Muscle of arm (tissue), 14 donors: Measurements from ENCODE around the gene TJP2. TPM values are rescaled to one million over a fixed set of nuclear protein-coding genes. Genes with fewer than 3 reads are reported as not detected.
A peak's percentile ranks its signal among the peaks of the same experiment; 100 is the strongest.

Experiments used
- DNase-seq: peaks from one replicate; pipeline ENCODE4 v3.0.0-alpha.2; 2013
- long read RNA-seq, 11 donors: transcript quantifications; one replicate each; lab custom pipeline, GENCODE V29; 2026
- polyA plus RNA-seq, 12 donors: library from polyadenylated mRNA; unstranded; fragments of 120-200 nt; gene quantifications; one replicate each; pipeline ENCODE4 v1.2.1, GENCODE V29; 2013; ENCODE audit not compliant: insufficient read length in 12 of 12

The TJP2 gene
- 10 to 100 TPM in 11 of 12 donors, not detected in 1; 10.2 to 45.1 (median 15.6) TPM for polyA plus RNA-seq
- long read RNA-seq, donor 1, transcript TJP2-205 (6 exons, 869 nt): major isoform, 6 of 45 reads
- long read RNA-seq, donor 1, partial matches to known transcripts: 36 of 45 reads
- long read RNA-seq, donor 1, other reads (novel, unspliced or antisense): 0 of 45 reads
- long read RNA-seq, donor 2: 0 reads
- long read RNA-seq, donor 3, full-length matches to known transcripts: 1 of 1 reads
- long read RNA-seq, donor 3, partial matches to known transcripts: 0 of 1 reads
- long read RNA-seq, donor 3, other reads (novel, unspliced or antisense): 0 of 1 reads
- long read RNA-seq, donor 4: 0 reads
- long read RNA-seq, donor 5: 0 reads
- long read RNA-seq, donor 6: 0 reads
- long read RNA-seq, donor 7: 0 reads
- long read RNA-seq, donor 8: 0 reads
- long read RNA-seq, donor 9, full-length matches to known transcripts: 4 of 4 reads
- long read RNA-seq, donor 9, partial matches to known transcripts: 0 of 4 reads
- long read RNA-seq, donor 9, other reads (novel, unspliced or antisense): 0 of 4 reads
- long read RNA-seq, donor 10, partial matches to known transcripts: 5 of 6 reads
- long read RNA-seq, donor 10, other reads (novel, unspliced or antisense): 0 of 6 reads
- long read RNA-seq, donor 11, full-length matches to known transcripts: 2 of 2 reads
- long read RNA-seq, donor 11, partial matches to known transcripts: 0 of 2 reads
- long read RNA-seq, donor 11, other reads (novel, unspliced or antisense): 0 of 2 reads

GRCh38 chr9:69173891-69174615 is at the start of gene TJP2:
Gene TJP2 (plus strand): TSS chr9:69174277. CDS start chr9:69174373, 96 bp downstream.
- peak; percentile 71 for DNase-seq

GRCh38 chr9:69130456-69131441 is 43.3 kb upstream of the TJP2 start:
- DNase-seq: no peak

GRCh38 chr9:69131682-69132081 is 42.4 kb upstream of the TJP2 start:
- peak; percentile 39 for DNase-seq

GRCh38 chr9:69132361-69132760 is 41.7 kb upstream of the TJP2 start:
- DNase-seq: no peak

GRCh38 chr9:69134412-69134811 is 39.7 kb upstream of the TJP2 start:
- DNase-seq: no peak

GRCh38 chr9:69136185-69136584 is 37.9 kb upstream of the TJP2 start:
- no peak for DNase-seq

- DNase-seq: no peak
Measured at GRCh38 chr9:69136779-69137178, 37.3 kb upstream of the TJP2 start.

- no peak for DNase-seq
Measured at GRCh38 chr9:69137311-69137710, 36.8 kb upstream of the TJP2 start.

GRCh38 chr9:69139596-69139995 is 34.5 kb upstream of the TJP2 start:
- no peak for DNase-seq

- no peak for DNase-seq
Measured at GRCh38 chr9:69140123-69140735, 33.8 kb upstream of the TJP2 start.

GRCh38 chr9:69141851-69142250 is 32.2 kb upstream of the TJP2 start:
- no peak for DNase-seq

- DNase-seq: no peak
Measured at GRCh38 chr9:69143291-69143690, 30.8 kb upstream of the TJP2 start.

GRCh38 chr9:69145144-69145715 is 28.8 kb upstream of the TJP2 start:
- DNase-seq: no peak

GRCh38 chr9:69147041-69147834 is 26.8 kb upstream of the TJP2 start:
- no peak for DNase-seq

- DNase-seq: no peak
Measured at GRCh38 chr9:69149321-69149807, 24.7 kb upstream of the TJP2 start.

- DNase-seq: no peak
Measured at GRCh38 chr9:69151506-69151905, 22.6 kb upstream of the TJP2 start.

- no peak for DNase-seq
Measured at GRCh38 chr9:69153707-69154521, 20.2 kb upstream of the TJP2 start.

- no peak for DNase-seq
Measured at GRCh38 chr9:69155341-69156030, 18.6 kb upstream of the TJP2 start.
